T-cell (primary cell): ENCODE data around the gene NISCH. TPM values are rescaled to one million over a fixed set of nuclear protein-coding genes. Genes with fewer than 3 reads are reported as not detected.

ENCODE experiments used
- ATAC-seq, 4 experiments: fragments of 200-7000 bp in 3 of 4; fragments of 150-1000 bp in 1 of 4; cut with Tn5 transposase; replicated peaks in 1 of 4; 1 replicate in 3 of 4; 2 replicates in 1 of 4; pipeline ENCODE4 v1.10.0; 2021; ENCODE audit warnings: moderate library complexity in 3 of 4, mild to moderate bottlenecking in 2 of 4, moderate number of reproducible peaks in 1 of 4
- CTCF ChIA-PET, 2 donors: fragments of 300-600 bp; sonication (Branson Sonifier 250); formaldehyde crosslinking; loops; one replicate each; lab custom pipeline; 2022; ENCODE audit warnings: antibody characterized with exemption in 2 of 2; lab: Charles Lee
- POLR2A ChIA-PET, 2 donors: fragments of 300-600 bp; sonication (Branson Sonifier 250); formaldehyde crosslinking; loops; one replicate each; lab custom pipeline; 2022; ENCODE audit warnings: antibody characterized with exemption in 2 of 2; lab: Charles Lee
- DNase-seq, 35 experiments: peaks; one replicate each; pipeline versions ENCODE4 v3.0.0 to v3.0.0-alpha.2; 2013 to 2023
- H3K27ac ChIP-seq: one replicate; pipeline ENCODE4 v1.5.1; 2013; ENCODE audit warnings: low read length
- H3K27me3 ChIP-seq, 2 experiments: replicated peaks in 1 of 2; 1 replicate in 1 of 2; 2 replicates in 1 of 2; pipeline versions ENCODE4 v1.6.1 to v1.7.0; 2013; ENCODE audit warnings: low read length in 1 of 2, mixed read lengths in 1 of 2; ENCODE audit not compliant: control insufficient read depth in 2 of 2, insufficient read depth in 2 of 2; ENCODE audit errors: extremely low read depth in 1 of 2
- H3K36me3 ChIP-seq, 2 donors: 1 replicate in 1 of 2; 2 replicates in 1 of 2; pipeline versions ENCODE4 v1.6.1 to v1.7.0; 2013; ENCODE audit warnings: low read length in 1 of 2; ENCODE audit not compliant: control insufficient read depth in 2 of 2, insufficient read depth in 1 of 2; ENCODE audit errors: extremely low read depth in 1 of 2
- H3K4me1 ChIP-seq, 2 experiments: 1 replicate in 1 of 2; 2 replicates in 1 of 2; pipeline versions ENCODE4 v1.6.1 to v1.7.0; 2013; ENCODE audit warnings: low read length in 2 of 2, mixed read lengths in 1 of 2; ENCODE audit not compliant: insufficient read depth in 2 of 2, control insufficient read depth in 1 of 2; ENCODE audit errors: extremely low read depth in 1 of 2
- H3K4me3 ChIP-seq, 2 donors: 1 replicate in 1 of 2; 2 replicates in 1 of 2; pipeline versions ENCODE4 v1.5.1 to v1.7.0; 2013; ENCODE audit warnings: mild to moderate bottlenecking in 2 of 2, low read length in 1 of 2, moderate library complexity in 1 of 2; ENCODE audit not compliant: control insufficient read depth in 1 of 2; ENCODE audit errors: extremely low read depth in 1 of 2
- H3K9me3 ChIP-seq: 2 replicates; pipeline ENCODE4 v1.7.0; 2013
- H3K27ac Mint-ChIP-seq, 2 donors: one replicate each; pipeline ENCODE4 v1.8.0; 2020 to 2021; ENCODE audit warnings: mild to moderate bottlenecking in 2 of 2, mixed read lengths in 2 of 2
- H3K27me3 Mint-ChIP-seq, 2 donors: one replicate each; pipeline ENCODE4 v1.8.0; 2021 to 2022; ENCODE audit warnings: mixed read lengths in 2 of 2
- H3K36me3 Mint-ChIP-seq: one replicate; pipeline ENCODE4 v1.8.0; 2021; ENCODE audit warnings: mixed read lengths
- H3K4me1 Mint-ChIP-seq, 3 donors: one replicate each; pipeline ENCODE4 v1.8.0; 2020 to 2022; ENCODE audit warnings: mixed read lengths in 3 of 3, mild to moderate bottlenecking in 1 of 3
- H3K4me3 Mint-ChIP-seq, 3 donors: one replicate each; pipeline ENCODE4 v1.8.0; 2020 to 2022; ENCODE audit warnings: mild to moderate bottlenecking in 3 of 3, mixed read lengths in 3 of 3, moderate library complexity in 3 of 3
- H3K9me3 Mint-ChIP-seq, 3 donors: one replicate each; pipeline ENCODE4 v1.8.0; 2020 to 2022; ENCODE audit warnings: mixed read lengths in 3 of 3
- WGBS: methylation state at CpG from one replicate; pipeline ENCODE4 v1.1.5; 2013; ENCODE audit warnings: missing lambda C conversion rate; ENCODE audit not compliant: insufficient coverage; 5-methylcytosine and 5-hydroxymethylcytosine counted together
- total RNA-seq, 35 experiments: library from RNA in 6 of 35; stranded (reverse) in 6 of 35; fragments of 120-200 nt in 1 of 35; gene quantifications; one replicate each; pipeline versions ENCODE4 v1.2.1 to v1.2.4 and lab custom pipeline; 2013 to 2026

Gene NISCH
- total RNA-seq, 5 donors from 2014 or later (not counting 1 experiment from before 2014, with no cell fraction given), result 152 to 171 (median 157) TPM

DNA sequence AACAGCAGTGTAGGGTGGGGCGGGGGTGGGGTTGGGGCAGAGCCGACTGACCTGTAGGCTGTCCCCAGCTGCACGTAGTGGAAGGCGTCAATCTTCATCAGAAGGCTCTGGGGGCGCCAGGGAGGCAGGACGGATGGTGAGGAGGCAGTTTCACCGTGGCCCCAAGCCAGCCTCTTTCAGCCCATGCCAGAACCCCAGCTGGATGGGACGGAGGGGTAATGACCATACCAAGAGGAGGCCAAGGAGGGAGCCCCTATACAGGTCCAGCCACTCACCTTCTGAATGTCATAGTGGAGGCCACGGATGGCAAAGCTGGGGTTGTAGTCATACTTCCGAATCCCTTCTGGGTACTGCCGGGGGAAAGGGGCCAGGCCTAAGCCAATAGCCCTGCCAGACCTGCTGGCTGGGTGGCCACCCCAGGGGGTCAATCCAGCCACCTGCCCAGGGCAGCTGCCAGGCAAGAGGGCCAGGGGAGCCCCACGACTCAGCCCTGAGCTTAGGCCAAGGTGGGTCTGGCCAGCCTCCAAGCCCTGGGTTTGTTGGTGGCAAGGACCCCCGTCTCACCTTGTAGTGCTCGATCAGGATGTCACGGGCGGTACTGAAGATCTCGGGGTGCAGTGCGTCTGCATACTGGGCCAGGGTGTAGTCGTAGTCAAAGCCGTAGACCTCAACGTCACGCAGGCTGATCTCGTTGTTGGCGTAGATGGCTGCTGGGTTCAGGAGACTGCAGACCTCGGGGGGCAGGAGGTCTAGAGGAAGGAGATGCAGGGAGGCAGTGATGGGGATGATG lies 73.4 kb downstream of the NISCH start:
- ATAC-seq (no peak), DNase-seq (peak in 2 of 35 experiments; percentile 2 to 16)
- H3K4me3 Mint-ChIP-seq, result no peak overlapping the region
- no peaks in the 10 kb centered on the region for H3K36me3 Mint-ChIP-seq
- peaks cover 4 to 5% (median 5%) of the 10 kb centered on the region in 3 donors for H3K4me1 Mint-ChIP-seq
- Histone ChIP-seq H3K27ac (no peak overlapping the region), H3K9me3 (no peaks in the 10 kb centered on the region), H3K27me3 (peaks cover 0 to 19% of the 10 kb centered on the region in 2 experiments), H3K36me3 (no peaks in the 10 kb centered on the region), H3K4me1 (peaks cover 0 to 16% of the 10 kb centered on the region in 2 experiments), H3K4me3 (no peak overlapping the region)
- ChIA-PET CTCF (no interaction called here), POLR2A (no interaction called here)
- no peak overlapping the region for H3K27ac Mint-ChIP-seq
- H3K9me3 Mint-ChIP-seq, result no peaks in the 10 kb centered on the region
- H3K27me3 Mint-ChIP-seq, result no peaks in the 10 kb centered on the region
- WGBS, result 95% methylated on average over 24 of the region's 25 CpGs

DNA sequence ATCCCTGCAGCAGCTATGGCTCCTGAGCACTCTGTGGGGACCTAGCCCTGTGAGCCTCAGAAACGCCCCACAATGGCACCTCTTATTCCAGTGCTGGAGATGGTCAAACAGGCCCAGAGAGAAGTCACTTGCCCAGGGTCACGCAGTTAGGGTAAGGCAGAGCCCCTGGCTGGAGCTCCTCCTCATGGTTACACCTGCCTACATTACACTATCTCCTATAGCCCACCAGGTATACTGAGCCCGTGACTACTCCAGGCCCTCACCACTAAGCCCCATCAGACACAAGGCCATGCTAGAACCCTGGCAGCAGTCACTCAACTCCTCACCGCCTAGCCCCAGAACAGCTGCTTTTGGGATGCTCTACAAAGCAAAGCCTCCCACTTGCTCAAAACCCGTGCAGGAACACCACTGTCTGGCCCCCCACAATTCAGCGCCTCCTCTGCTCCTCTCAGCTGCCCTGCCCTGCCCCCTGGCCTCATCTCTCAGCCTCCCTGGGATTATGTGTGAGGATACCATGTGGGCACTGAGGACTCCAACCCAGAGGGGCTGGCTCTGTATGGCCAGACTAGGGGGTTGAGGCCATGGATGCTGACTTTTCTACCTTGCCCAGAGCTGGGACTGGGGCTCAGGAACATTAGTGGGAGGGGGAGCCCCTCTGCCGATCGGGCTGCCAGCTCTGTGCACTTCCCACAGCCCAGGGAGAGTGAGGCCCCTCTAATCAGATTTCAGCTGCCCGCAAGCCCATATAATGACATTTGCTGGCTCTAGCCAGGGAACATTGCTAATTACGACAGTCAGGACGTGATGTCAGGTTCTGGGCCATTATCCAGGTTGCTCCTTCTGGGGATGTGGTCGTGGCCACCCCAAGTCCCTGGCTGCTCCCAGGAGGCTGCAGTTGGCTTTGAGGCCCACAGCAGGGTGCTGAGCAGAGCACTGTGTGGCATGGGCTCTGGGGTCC lies 74.3 kb downstream of the NISCH start:
- CTCF ChIA-PET, result no interaction called here
- POLR2A ChIA-PET, result no interaction called here
- Mint-ChIP-seq H3K4me1 (peaks cover 8% of the 10 kb centered on the region in 3 donors), H3K27me3 (no peaks in the 10 kb centered on the region), H3K27ac (no peak overlapping the region), H3K9me3 (no peaks in the 10 kb centered on the region), H3K36me3 (no peaks in the 10 kb centered on the region), H3K4me3 (no peak overlapping the region)
- Histone ChIP-seq H3K36me3 (no peaks in the 10 kb centered on the region), H3K9me3 (no peaks in the 10 kb centered on the region), H3K27me3 (peaks cover 0 to 25% of the 10 kb centered on the region in 2 experiments), H3K27ac (no peak overlapping the region), H3K4me1 (peaks cover 0 to 22% of the 10 kb centered on the region in 2 experiments), H3K4me3 (no peak overlapping the region)
- ATAC-seq, result no peak
- whole genome bisulfite sequencing, result 88% methylated on average over 10 of the region's 12 CpGs
- DNase-seq, result peak in 1 of 35 experiments; percentile 23

DNA sequence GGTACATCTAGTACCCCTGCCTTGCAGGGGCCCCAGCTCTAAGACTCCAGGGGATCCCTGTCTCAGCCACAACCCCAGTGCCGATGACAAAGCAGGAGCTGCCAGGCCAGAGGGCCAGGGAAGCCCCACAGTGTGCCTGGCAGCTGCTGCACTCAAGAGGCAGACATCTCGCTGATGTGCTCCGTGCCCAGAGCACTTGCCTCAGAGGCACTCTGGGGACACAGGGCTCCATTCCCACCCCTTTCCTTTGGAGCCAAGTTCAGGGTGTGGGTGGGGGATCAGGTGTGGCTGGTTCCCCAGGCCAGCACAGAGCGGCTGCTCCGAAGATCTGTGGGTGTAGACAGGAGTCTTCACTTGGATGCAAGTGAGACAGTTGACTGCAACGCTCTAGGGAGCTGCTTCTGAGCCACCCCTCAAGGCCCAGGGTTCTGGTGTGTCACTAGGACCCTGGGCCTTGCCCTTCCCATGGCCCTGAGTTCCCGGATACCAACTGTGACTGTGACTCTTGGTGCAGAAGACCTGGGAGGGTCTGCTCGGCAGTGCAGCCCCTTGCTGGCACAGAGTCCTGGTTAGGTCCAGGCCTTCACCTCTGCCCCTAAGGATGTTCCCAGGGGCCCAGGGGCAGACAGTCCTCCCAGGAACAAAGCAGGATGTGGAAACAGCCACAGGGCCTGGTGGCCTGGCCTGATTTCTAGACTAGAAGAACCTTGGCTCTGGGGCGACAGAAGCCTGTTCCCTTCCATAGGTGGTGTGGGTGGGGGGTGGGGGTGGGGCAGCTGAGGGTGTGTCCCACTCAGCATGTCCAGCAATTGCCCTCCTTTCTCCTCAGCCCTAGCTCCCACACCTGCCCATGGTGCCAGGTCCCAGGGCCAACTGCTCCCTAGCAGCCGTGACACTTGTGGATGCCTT lies 75.8 kb downstream of the NISCH start:
- Mint-ChIP-seq H3K4me3 (no peak overlapping the region), H3K9me3 (no peaks in the 10 kb centered on the region), H3K27me3 (no peaks in the 10 kb centered on the region), H3K4me1 (peaks cover 14 to 20% (median 17%) of the 10 kb centered on the region in 3 donors), H3K27ac (no peak overlapping the region), H3K36me3 (no peaks in the 10 kb centered on the region)
- Histone ChIP-seq H3K27me3 (peaks cover 0 to 28% of the 10 kb centered on the region in 2 experiments), H3K4me3 (no peak overlapping the region), H3K9me3 (no peaks in the 10 kb centered on the region), H3K4me1 (peaks cover 4 to 30% of the 10 kb centered on the region in 2 experiments), H3K27ac (no peak overlapping the region), H3K36me3 (no peaks in the 10 kb centered on the region)
- POLR2A ChIA-PET, result no interaction called here
- CTCF ChIA-PET, result no interaction called here
- 86% methylated on average over 7 of the region's 10 CpGs for WGBS
- ATAC-seq (no peak), DNase-seq (peak in 1 of 35 experiments; percentile 22)

DNA sequence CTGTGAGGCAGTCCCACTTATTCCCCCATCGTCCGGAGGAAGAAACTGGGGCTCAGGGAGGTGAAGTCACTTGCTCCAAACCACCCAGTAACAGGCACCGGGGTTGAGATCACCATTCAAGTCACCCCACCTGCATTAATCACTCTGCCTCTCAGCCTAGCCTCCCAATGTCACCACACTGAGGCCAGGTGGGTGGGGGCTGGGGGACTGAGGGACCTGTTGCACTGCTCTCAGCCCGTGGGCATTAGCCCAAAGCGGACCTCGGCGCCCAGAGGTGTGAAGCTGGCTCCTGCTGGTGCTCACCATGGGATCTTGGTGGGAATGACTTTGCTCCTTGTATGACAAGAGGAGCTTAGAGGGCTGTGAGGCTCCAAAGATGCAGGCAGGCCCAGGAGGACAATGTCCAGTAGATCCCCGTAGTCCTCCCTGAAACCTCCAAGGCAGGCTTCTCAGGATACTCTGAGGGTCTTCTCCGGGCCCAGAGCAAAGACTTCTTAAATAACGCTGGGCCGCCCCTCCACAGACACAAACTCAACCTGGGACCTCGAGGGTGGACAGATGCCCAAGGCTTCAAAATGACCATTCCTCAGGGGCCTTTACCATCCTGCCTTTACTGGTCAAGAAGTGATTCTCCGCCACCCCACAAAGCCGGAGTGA lies 76.6 kb downstream of the NISCH start:
- Histone ChIP-seq H3K27ac (no peak overlapping the region), H3K27me3 (peaks cover 0 to 28% of the 10 kb centered on the region in 2 experiments), H3K4me1 (peaks cover 6 to 32% of the 10 kb centered on the region in 2 experiments), H3K4me3 (no peak overlapping the region), H3K9me3 (no peaks in the 10 kb centered on the region), H3K36me3 (no peaks in the 10 kb centered on the region)
- Mint-ChIP-seq H3K4me3 (peak overlapping the region; percentile 64 to 76 (median 71)), H3K27ac (no peak overlapping the region), H3K9me3 (no peaks in the 10 kb centered on the region), H3K27me3 (no peaks in the 10 kb centered on the region), H3K36me3 (no peaks in the 10 kb centered on the region), H3K4me1 (peaks cover 21 to 24% (median 21%) of the 10 kb centered on the region in 3 donors)
- CTCF ChIA-PET, result no interaction called here
- ATAC-seq (no peak), DNase-seq (peak in 2 of 35 experiments; percentile 11 to 21)
- POLR2A ChIA-PET, result no interaction called here
- WGBS, result 95% methylated on average over 11 of the region's 14 CpGs

DNA sequence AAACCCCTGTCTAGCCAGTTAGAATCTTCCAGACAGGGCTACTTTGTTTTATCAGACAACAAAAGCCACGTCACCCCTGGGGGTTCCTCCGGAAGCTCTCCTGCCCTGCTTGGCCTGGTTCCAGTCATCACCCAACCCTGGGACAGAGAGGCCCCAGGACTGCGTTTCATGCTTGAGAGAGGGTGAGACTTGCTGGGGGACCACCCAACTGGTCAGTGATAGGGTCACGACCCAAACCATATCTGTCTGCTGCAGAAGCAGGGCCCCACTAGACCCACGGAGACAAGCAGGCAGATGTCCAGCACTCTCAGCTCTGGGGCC lies 77.1 kb downstream of the NISCH start:
- Mint-ChIP-seq H3K4me3 (peak overlapping the region; percentile 64 to 76 (median 71)), H3K27ac (no peak overlapping the region), H3K4me1 (peaks cover 24 to 27% (median 25%) of the 10 kb centered on the region in 3 donors), H3K9me3 (no peaks in the 10 kb centered on the region), H3K36me3 (no peaks in the 10 kb centered on the region), H3K27me3 (no peaks in the 10 kb centered on the region)
- Histone ChIP-seq H3K27ac (no peak overlapping the region), H3K9me3 (no peaks in the 10 kb centered on the region), H3K4me1 (peaks cover 11 to 37% of the 10 kb centered on the region in 2 experiments), H3K36me3 (no peaks in the 10 kb centered on the region), H3K27me3 (peaks cover 0 to 28% of the 10 kb centered on the region in 2 experiments), H3K4me3 (peak overlapping the region; percentile 37 to 52)
- POLR2A ChIA-PET, result no interaction called here
- peak in 14 of 35 experiments; percentile 11 to 59 (median 30) for DNase-seq
- CTCF ChIA-PET, result no interaction called here
- ATAC-seq, result no peak
- 58% methylated on average over 3 of the region's 5 CpGs for WGBS
